ENCODE data around the gene NXN. TPM values are rescaled to one million over a fixed set of nuclear protein-coding genes. Genes with fewer than 3 reads are reported as not detected.

Gene NXN
- total and polyA plus RNA-seq, 3 donors from 2014 or later = 22.9 to 26.0 (median 23.0) TPM

- peaks cover 38% of the 10 kb centered on the region for H3K4me1 ChIP-seq
- no peaks in the 10 kb centered on the region for H3K36me3 ChIP-seq (ENCODE audit: low read depth, missing control alignments)
- no peak overlapping the region for H3K4me3 ChIP-seq
These were observed 27.9 kb upstream of the NXN start for GRCh38 chr17:1007310-1008007.

GRCh38 chr17:1006054-1006453 lies 26.5 kb upstream of the NXN start:
- Histone ChIP-seq H3K4me1 (peaks cover 45% of the 10 kb centered on the region), H3K4me3 (no peak overlapping the region), H3K9me3 (no peaks in the 10 kb centered on the region), H3K27me3 (no peaks in the 10 kb centered on the region), H3K36me3 (ENCODE audit: low read depth, missing control alignments) (no peaks in the 10 kb centered on the region), H3K27ac (peak overlapping the region; percentile 77)
- TF ChIP-seq POLR2A (IDR thresholded peaks at IDR 0.05) (no peak), CTCF (IDR thresholded peaks at IDR 0.05) (no peak)
- intact Hi-C loops (cut with DNase I; ENCODE audit: low total_unique reads) = no loop called here
- DNase-seq = no peak
- WGBS, 2 donors = 47 to 60% methylated on average over 16 of the region's 16 CpGs

More at GRCh38 chr17:1007310-1008007, 27.9 kb upstream of the NXN start:
- no peak for DNase-seq
- peak overlapping the region; percentile 59 to 82 for H3K27ac ChIP-seq
- 84 to 87% methylated on average over 12 to 16 of the region's 16 CpGs for WGBS, 2 donors
- TF ChIP-seq CTCF (IDR thresholded peaks at IDR 0.05) (no peak), POLR2A (IDR thresholded peaks at IDR 0.05) (no peak)
- intact Hi-C loops (cut with DNase I; ENCODE audit: low total_unique reads) = no loop called here
- H3K27me3 ChIP-seq = no peaks in the 10 kb centered on the region
- H3K9me3 ChIP-seq = no peaks in the 10 kb centered on the region

GRCh38 chr17:1005361-1005946 lies 25.9 kb upstream of the NXN start:
- peak overlapping the region; percentile 77 for H3K27ac ChIP-seq
- H3K4me1 ChIP-seq = peaks cover 45% of the 10 kb centered on the region

GRCh38 chr17:1004769-1005295 lies 25.3 kb upstream of the NXN start:
- H3K4me1 ChIP-seq = peaks cover 45% of the 10 kb centered on the region
- intact Hi-C loops (cut with DNase I; ENCODE audit: low total_unique reads) = no loop called here
- WGBS, 2 donors = 67 to 84% methylated on average over 12 to 13 of the region's 13 CpGs
- no peaks in the 10 kb centered on the region for H3K27me3 ChIP-seq
- TF ChIP-seq CTCF (IDR thresholded peaks at IDR 0.05) = no peak
- H3K36me3 ChIP-seq (ENCODE audit: low read depth, missing control alignments) = no peaks in the 10 kb centered on the region
- H3K9me3 ChIP-seq = no peaks in the 10 kb centered on the region
- peak overlapping the region; percentile 77 for H3K27ac ChIP-seq
- no peak overlapping the region for H3K4me3 ChIP-seq
- peak; percentile 68 for DNase-seq

More at GRCh38 chr17:1005361-1005946, 25.9 kb upstream of the NXN start:
- no peaks in the 10 kb centered on the region for H3K9me3 ChIP-seq
- WGBS, 2 donors = 27 to 47% methylated on average over 19 to 23 of the region's 23 CpGs
- TF ChIP-seq POLR2A (IDR thresholded peaks at IDR 0.05) (no peak), CTCF (IDR thresholded peaks at IDR 0.05) (no peak)
- DNase-seq = peak; percentile 87
- intact Hi-C loops (cut with DNase I; ENCODE audit: low total_unique reads) = no loop called here
- no peak overlapping the region for H3K4me3 ChIP-seq
- no peaks in the 10 kb centered on the region for H3K36me3 ChIP-seq (ENCODE audit: low read depth, missing control alignments)
- H3K27me3 ChIP-seq = no peaks in the 10 kb centered on the region
